Ishikawa (cell line): ENCODE measurements around the gene ZCCHC24.

Source experiments
- CEBPB ChIP-seq: IDR thresholded peaks from 2 replicates; pipeline ENCODE4 v1.6.1; 2012
- CREB1 ChIP-seq: IDR thresholded peaks from 2 replicates; pipeline ENCODE4 v1.6.1; 2012; ENCODE audit warnings: low read depth
- EGR1 ChIP-seq: IDR thresholded peaks from 2 replicates; pipeline ENCODE4 v1.6.1; 2012
- EP300 ChIP-seq: IDR thresholded peaks from 2 replicates; pipeline ENCODE4 v1.6.1; 2012; ENCODE audit warnings: borderline replicate concordance
- FOXM1 ChIP-seq: IDR thresholded peaks from 2 replicates; pipeline ENCODE4 v1.6.1; 2012; ENCODE audit warnings: low read depth, borderline replicate concordance
- NFIC ChIP-seq: IDR thresholded peaks from 2 replicates; pipeline ENCODE4 v1.6.1; 2012
- RAD21 ChIP-seq: IDR thresholded peaks from 2 replicates; pipeline ENCODE4 v1.6.1; 2012; ENCODE audit warnings: low read depth
- TAF1 ChIP-seq: IDR thresholded peaks from 2 replicates; pipeline ENCODE4 v1.6.1; 2012; ENCODE audit warnings: low read depth, mild to moderate bottlenecking
- TCF12 ChIP-seq: IDR thresholded peaks from 2 replicates; pipeline ENCODE4 v1.6.1; 2012; ENCODE audit warnings: low read depth
- TEAD4 ChIP-seq: IDR thresholded peaks from 2 replicates; pipeline ENCODE4 v1.6.1; 2012
- YY1 ChIP-seq: IDR thresholded peaks from 2 replicates; pipeline ENCODE4 v1.6.1; 2012; ENCODE audit warnings: low read depth
- ZBTB7A ChIP-seq: IDR thresholded peaks from 2 replicates; pipeline ENCODE4 v1.6.1; 2012; ENCODE audit warnings: low read depth
- TF ChIP-seq, protein P1 (sequence below): IDR thresholded peaks from 2 replicates; pipeline ENCODE4 v1.6.1; 2012; ENCODE audit warnings: low read depth, mild to moderate bottlenecking
- TF ChIP-seq, protein P2 (sequence below): IDR thresholded peaks from 2 replicates; pipeline ENCODE4 v1.6.1; 2012
- TF ChIP-seq, protein P3 (sequence below): IDR thresholded peaks from 2 replicates; pipeline ENCODE4 v1.6.1; 2012

Gene ZCCHC24

DNA sequence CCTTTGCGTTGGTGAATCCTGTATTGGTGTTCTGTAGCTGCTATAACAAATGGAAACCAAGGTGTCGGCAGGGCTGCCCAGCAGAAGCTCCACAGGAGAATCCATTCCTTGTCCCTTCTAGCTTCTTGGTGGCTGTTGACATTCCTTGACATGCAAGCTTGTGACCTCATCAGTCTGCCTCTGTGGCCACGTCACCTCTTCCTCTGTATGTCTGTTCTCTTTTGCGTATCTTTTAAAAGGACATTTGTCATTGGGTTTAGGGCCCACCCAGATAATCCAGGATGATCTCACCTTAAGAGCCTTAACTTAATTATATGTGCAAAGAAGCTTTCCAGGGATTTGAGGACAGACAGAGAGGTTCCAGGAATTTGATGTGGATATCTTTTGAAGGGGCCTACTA, 15.3 kb upstream of the ZCCHC24 start:
- no peak for TF ChIP-seq ZBTB7A
- TF ChIP-seq CEBPB: no peak
- no peak for TF ChIP-seq RAD21
- TF ChIP-seq FOXM1: no peak
- no peak for TF ChIP-seq NFIC
- no peak for TF ChIP-seq EGR1
- no peak for TF ChIP-seq CREB1
- TF ChIP-seq TCF12: no peak
- TF ChIP-seq, protein P1, sequence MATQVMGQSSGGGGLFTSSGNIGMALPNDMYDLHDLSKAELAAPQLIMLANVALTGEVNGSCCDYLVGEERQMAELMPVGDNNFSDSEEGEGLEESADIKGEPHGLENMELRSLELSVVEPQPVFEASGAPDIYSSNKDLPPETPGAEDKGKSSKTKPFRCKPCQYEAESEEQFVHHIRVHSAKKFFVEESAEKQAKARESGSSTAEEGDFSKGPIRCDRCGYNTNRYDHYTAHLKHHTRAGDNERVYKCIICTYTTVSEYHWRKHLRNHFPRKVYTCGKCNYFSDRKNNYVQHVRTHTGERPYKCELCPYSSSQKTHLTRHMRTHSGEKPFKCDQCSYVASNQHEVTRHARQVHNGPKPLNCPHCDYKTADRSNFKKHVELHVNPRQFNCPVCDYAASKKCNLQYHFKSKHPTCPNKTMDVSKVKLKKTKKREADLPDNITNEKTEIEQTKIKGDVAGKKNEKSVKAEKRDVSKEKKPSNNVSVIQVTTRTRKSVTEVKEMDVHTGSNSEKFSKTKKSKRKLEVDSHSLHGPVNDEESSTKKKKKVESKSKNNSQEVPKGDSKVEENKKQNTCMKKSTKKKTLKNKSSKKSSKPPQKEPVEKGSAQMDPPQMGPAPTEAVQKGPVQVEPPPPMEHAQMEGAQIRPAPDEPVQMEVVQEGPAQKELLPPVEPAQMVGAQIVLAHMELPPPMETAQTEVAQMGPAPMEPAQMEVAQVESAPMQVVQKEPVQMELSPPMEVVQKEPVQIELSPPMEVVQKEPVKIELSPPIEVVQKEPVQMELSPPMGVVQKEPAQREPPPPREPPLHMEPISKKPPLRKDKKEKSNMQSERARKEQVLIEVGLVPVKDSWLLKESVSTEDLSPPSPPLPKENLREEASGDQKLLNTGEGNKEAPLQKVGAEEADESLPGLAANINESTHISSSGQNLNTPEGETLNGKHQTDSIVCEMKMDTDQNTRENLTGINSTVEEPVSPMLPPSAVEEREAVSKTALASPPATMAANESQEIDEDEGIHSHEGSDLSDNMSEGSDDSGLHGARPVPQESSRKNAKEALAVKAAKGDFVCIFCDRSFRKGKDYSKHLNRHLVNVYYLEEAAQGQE: no peak
- TF ChIP-seq YY1: no peak
- TF ChIP-seq, protein P2, sequence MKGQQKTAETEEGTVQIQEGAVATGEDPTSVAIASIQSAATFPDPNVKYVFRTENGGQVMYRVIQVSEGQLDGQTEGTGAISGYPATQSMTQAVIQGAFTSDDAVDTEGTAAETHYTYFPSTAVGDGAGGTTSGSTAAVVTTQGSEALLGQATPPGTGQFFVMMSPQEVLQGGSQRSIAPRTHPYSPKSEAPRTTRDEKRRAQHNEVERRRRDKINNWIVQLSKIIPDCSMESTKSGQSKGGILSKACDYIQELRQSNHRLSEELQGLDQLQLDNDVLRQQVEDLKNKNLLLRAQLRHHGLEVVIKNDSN: no peak

DNA sequence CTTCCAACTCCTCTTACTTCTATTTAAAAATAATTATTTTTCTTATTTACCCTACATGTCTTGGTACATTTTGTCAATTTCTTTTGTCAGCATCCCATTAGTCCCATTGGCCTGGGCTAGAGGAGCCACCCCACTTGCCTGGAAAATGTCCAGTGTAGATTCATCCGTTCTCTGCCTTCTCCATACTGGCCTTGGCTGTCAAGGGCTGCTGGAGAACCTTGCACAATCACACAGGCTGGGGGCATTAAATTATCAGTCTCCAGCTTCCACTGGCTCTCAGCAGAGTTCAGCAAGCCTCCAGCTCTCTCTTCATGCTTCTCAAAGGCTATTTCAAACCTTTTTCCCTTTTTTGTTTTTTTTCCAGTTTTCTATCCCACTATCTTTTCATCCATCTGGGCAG, 13.8 kb upstream of the ZCCHC24 start:
- TF ChIP-seq, protein P3, sequence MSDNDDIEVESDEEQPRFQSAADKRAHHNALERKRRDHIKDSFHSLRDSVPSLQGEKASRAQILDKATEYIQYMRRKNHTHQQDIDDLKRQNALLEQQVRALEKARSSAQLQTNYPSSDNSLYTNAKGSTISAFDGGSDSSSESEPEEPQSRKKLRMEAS: no peak
- TF ChIP-seq ZBTB7A (no peak), EGR1 (no peak), CEBPB (no peak), TEAD4 (no peak), FOXM1 (no peak), YY1 (no peak), NFIC (no peak)
- TF ChIP-seq, protein P1: no peak
- TF ChIP-seq, protein P2: no peak

DNA sequence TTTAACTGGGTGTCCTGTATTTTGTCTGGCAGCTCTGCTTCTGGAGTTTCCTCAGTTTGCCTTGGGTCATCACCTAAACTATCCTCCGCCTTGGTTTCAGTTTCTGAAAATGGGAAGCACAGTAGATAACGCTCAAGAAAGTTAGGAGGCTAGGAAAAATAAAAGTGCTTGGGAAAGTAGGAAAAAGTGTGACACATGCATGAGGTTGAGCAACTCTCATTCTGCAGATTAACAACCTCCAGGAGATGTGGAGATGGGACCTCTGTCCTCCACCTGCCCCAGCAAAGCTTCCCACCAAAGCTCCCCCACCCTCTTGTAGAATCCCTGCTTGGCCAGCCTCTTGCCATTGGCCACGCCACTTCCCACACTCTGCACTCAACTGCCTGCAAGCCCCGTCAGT, 13.1 kb upstream of the ZCCHC24 start:
- TF ChIP-seq EP300 (no peak), FOXM1 (no peak), TEAD4 (no peak), RAD21 (no peak), YY1 (no peak), EGR1 (no peak), CEBPB (no peak), ZBTB7A (no peak)
- TF ChIP-seq, protein P1: no peak
- TF ChIP-seq, protein P2: no peak
- TF ChIP-seq, protein P3: no peak

DNA sequence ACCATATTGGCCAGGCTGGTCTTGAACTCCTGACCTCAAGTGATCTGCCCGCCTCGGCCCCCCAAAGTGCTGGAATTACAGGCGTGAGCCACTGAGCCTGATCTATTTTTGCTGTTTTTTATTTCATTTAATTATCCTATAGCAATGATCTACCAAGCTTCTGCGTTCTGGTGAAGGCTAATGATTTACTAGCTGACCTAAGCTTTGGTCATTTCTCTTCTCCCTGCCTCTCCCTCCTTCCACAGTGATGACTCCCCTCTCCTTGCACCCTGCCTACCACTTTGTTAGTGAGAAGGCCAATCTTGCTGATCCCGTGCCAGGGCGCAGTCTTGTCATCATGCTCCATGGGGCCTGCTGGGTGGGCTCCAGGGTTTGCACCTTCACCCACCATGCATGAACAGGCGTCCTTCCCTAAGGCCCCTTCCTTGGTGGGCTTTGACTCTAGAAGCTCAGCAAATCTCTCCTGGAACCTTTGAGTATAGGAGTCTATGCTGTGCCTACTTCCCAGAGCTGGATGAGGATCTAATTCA, 11.9 kb upstream of the ZCCHC24 start:
- TF ChIP-seq NFIC: no peak

DNA sequence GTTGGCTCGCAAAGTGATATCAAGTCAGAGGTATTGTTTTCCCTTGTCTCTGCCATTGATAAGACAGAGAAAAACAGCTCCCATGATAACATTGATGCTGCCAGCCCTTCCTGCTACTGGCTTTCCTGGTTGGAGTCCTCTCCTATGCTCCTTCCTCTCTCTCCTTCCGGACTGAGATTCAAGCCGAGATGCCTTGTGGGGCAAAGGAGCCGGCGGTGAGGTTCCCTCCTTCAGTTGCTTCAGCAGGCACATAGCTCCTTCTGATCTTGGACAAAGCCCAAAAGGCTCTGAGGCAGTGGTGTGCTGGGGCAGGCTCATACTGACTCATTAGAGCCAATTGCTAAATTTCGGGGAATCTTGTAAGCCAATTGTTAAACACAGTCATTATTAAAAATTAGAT, 8.8 kb upstream of the ZCCHC24 start:
- no peak for TF ChIP-seq YY1
- no peak for TF ChIP-seq TCF12
- TF ChIP-seq TEAD4: no peak
- TF ChIP-seq, protein P1: no peak
- no peak for TF ChIP-seq CREB1
- TF ChIP-seq RAD21: no peak
- TF ChIP-seq EP300: no peak
- TF ChIP-seq EGR1: no peak
- no peak for TF ChIP-seq CEBPB
- TF ChIP-seq, protein P2: no peak
- TF ChIP-seq TAF1: no peak
- TF ChIP-seq NFIC: no peak
- TF ChIP-seq FOXM1: no peak
- TF ChIP-seq, protein P3: no peak
- no peak for TF ChIP-seq ZBTB7A
